Erythroblast (primary cell): ENCODE data around the gene SIKE1.

Experiments
- GATA1 ChIP-seq: IDR thresholded peaks from 2 replicates; pipeline ENCODE4 v1.6.1; 2011; ENCODE audit warnings: low read depth, mild to moderate bottlenecking, control low read depth, low read length, moderate library complexity
- POLR2A ChIP-seq: IDR thresholded peaks from 2 replicates; pipeline ENCODE4 v1.6.1; 2011; ENCODE audit warnings: mild to moderate bottlenecking, low read length

DNA sequence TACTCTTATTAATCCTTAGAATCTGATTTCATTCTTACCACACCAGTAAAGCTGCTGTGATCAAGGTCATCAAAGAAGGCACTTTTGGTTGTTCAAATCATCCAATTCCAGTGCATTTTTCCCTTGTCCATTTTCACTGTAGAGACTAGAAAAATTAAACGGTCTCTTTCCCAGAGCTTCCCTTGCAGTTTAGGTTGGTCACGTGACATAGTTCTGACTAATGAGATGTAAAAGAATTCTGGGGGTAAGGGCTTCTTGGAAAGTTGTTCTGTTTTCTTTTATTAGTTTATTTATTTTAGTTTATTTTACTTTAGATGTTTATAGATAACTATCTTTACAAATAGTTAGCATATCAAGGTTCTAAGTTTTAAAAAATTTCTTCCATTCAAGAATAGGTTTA, 39.9 kb upstream of the SIKE1 start:
- TF ChIP-seq POLR2A (no peak), GATA1 (no peak)
